ENCODE data around the gene UGCG.
"Not testable (repeated sequence)": the region's sequence is repeated elsewhere in the genome, so short reads cannot be mapped to it uniquely, and the experiment has no call there.

UGCG gene

GRCh38 chr9:111957856-111958631 lies 61.4 kb downstream of the UGCG start:
- peak; percentile 97 for DNase-seq

GRCh38 chr9:111959468-111960359 lies 63.1 kb downstream of the UGCG start:
- peak; percentile 94 for DNase-seq

GRCh38 chr9:111960485-111960884 lies 63.9 kb downstream of the UGCG start:
- not testable (repeated sequence) for DNase-seq

- DNase-seq, result no peak
These were observed 64.4 kb downstream of the UGCG start for GRCh38 chr9:111961009-111961408.

GRCh38 chr9:111961575-111961974 lies 65.0 kb downstream of the UGCG start:
- no peak for DNase-seq

DNA sequence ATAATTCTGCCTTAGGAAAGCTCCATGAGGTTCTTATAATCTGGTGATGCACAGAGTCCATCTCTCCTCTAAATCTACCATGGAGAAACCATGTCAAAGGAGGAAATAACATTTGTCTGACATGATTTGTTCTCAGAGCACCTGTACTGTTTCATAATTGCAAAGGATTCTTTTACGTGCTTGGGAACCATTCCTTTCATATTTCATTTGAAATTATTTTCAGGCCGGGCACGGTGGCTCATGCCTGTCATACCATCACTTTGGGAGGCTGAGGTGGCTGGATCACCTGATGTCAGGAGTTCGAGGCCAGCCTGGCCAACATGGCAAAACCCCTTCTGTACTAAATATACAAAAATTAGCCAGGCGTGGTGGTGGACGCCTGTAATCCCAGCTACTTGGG lies 65.4 kb downstream of the UGCG start:
- no peak for DNase-seq

GRCh38 chr9:111963995-111964394 lies 67.4 kb downstream of the UGCG start:
- no peak for DNase-seq

DNA sequence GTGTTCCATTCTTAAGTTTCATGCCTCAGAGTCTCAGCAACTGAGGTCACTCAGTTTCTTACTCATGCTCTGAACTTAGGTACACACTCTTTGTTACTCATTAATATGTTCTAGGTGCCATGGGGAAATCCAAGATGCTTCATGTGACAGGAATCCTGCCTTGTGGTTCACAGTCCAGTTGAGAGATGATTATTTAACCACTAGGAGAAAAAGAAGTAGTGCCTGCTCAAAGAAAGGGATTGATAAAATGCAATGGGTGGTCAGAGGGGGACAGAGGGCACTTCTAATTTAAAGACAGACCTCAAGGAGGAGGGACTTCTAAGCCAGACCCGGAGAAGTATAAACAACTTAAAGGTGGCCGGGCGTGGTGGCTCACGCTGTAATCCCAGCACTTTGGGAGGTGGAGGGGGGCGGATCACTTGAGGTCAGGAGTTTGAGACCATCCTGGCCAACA lies 69.0 kb downstream of the UGCG start:
- DNase-seq, result peak; percentile 93

- DNase-seq, result no peak
These were observed 69.6 kb downstream of the UGCG start for GRCh38 chr9:111966124-111966723.

DNA sequence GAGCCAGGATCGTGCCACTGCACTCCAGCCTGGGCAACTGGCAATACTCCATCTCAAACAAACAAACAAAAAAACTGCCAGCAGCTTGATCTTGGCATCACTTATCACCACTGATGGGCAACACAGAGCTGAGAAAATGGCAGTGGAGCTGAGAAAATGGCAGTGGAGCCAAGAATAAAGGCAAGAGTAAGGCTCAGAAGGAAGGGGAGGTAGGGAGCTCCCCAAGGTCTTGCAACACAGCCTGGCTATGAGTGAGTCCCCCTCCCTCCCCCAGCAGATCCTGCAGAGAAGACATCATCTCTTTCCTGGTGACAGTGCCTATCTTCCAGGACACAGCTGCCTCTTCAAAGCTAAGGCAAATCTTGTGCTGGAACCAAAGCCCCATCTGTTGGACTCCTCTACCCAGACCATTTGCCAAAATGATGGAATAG lies 70.3 kb downstream of the UGCG start:
- DNase-seq, result no peak

- no peak for DNase-seq
These were observed 71.0 kb downstream of the UGCG start for GRCh38 chr9:111967621-111968020.

DNA sequence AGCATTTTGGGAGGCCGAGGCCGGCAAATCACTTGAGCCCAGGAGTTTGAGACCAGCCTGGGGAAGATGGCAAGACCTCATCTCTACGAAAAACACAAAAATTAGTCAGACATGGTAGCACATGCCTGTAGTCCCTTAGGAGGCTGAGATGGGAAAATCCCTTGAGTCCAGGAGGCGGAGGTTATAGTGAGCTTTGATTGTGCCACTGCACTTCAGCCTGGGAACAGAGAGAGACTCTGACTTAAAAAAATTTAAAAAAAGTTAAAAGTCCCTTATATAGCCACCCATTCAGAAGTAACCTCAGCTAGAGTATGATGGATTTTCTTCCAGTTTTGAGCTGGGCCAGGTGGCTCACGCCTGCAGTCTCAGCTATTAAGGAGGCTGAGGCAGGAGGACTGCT lies 72.4 kb downstream of the UGCG start:
- peak; percentile 86 for DNase-seq

DNA sequence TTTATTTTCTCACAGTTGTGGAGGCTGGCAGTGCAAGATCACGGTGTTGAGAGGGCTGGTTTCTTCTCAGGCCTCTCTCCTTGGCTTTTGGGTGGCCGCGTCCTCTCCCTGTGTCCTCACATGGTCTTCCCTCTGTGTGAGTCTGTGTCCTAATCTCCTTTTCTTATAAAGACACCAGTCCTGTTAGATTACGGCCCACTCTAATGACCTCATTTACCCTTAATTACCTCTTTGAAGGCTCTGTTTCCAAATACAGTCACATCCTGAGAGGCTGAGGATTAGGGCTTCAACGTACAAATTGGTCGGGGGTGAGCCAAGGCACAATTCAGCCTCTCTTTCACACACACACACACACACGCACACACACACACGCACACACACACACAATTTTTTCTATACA lies 73.0 kb downstream of the UGCG start:
- DNase-seq, result no peak

- peak; percentile 89 for DNase-seq
These were observed 74.2 kb downstream of the UGCG start for GRCh38 chr9:111970827-111971226.

DNA sequence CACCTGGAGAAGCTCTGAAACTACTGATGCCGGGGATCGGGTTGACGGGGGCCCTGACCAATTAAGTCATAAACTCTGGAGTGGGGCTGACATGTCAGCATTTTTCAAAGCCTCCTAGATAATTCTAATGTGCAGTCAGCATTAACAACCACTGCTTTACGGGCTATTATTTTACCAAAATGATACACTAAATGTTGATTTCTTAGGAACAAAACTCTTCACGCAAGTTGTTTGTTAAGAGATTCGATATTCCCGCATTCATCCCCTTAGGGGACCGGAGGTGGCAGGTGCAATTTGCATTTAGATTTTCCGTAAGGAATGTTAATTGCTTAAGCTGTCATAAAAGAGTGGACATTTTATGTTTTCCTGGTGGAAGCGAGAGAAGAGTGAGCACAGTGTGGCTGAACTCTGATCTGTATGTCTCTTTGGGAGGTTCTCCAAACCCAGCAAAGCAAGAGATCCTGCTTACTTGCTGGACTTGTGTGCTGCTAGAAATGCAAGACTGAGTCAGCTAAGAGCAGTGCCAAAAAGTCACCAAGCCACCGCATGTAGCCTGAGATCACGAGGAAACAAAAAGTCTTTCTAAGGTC lies 77.6 kb downstream of the UGCG start:
- no peak for DNase-seq

GRCh38 chr9:111975709-111976108 lies 79.1 kb downstream of the UGCG start:
- no peak for DNase-seq

DNA sequence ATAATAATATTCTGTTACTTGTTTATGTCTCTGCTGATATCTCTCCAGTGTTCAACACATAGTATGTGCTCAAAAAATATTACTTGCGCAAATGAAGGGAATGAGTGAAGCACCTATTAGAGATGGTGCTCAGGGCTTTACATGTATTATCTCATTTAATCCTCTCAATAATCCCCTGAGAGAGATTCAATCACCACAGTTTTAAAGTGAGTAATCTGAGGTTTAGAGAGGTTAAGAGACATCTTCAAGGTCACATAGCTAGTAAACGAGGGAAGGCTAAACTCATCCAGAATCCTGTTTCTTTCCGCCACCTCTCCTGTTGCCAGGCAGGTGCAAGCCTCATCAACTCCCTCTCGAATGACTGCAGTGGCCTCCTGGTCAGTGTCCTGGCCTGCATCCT lies 82.0 kb downstream of the UGCG start:
- DNase-seq, result no peak

- DNase-seq, result no peak
These were observed 82.9 kb downstream of the UGCG start for GRCh38 chr9:111979561-111979960.

DNA sequence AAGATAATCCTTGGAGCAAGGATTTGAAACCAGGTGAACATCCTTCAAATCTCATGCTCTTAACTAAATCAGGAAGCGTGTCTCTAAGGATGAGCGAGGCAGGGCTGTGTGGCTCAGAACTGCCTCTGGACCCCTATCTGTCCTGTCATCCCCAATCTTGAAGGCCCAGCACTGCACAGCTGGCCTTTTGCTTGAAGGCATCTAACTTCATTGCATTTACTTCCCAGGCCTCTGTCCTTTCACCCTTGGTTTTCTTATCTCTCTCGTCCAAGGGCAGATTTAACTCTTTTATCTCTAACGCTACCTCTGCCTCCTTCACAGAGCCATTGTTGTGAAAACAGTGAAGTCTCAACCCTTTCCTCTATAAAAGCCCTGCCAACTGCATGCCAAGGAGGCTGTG lies 83.8 kb downstream of the UGCG start:
- no peak for DNase-seq

DNA sequence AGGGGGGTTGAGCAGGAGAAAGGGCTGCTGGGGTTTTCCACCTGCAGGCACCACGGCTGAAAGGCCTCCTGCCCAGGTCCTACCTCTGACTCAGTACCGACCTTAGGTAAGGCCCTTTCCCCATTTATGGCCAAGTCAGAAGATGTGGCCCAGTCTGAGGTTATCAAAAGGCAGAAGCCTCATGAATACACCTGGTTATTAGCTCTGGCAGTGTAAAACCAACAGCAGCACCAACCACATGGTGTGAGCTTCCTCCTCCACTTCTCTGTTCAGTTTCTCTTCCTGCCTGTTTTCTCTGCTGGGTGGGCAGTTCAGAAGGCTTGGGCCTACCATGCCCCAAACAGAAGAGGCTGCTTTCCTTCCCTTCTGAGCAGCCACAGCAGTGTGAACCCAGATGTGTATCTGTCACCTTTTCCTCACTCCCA lies 86.9 kb downstream of the UGCG start:
- no peak for DNase-seq

DNA sequence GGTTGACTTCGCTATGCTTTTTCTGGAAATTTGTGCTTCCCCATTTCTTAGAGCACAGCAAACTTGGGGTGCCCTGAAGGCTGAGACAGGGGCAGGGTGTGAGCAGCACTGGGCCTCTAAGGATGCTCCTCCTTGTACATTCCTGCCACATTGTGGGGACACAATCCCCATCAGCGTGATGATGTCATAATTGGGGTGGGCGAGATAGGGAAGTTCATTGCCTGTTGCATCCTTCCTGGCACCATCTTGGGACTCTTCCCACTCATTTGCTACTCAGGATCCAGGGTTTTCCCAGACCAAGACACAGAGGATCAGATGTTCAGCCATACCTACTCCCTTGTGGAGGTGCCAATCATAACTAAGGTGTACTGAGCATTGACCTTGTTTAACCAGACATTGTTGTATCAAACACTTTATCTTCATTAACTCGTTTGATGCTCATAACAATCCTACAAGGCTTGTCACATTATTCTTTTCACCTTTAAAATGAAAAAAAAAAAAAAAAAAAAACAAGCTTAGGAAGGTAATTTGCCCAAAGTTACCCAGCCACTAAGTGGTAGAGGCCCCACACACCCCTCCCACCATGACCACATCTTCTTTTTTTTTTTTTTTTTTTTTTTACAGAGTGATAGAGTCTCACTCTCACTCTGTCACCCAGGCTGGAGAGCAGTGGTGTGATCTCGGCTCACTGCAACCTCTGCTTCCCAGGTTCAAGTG lies 87.6 kb downstream of the UGCG start:
- no peak for DNase-seq
